KMS-11 (cell line): ENCODE data around the gene LPAR1.

Experiments
- H2AFZ ChIP-seq: fragments of 200-600 bp; sonication (generic); 2 replicates; pipeline ENCODE4 v1.6.1; 2016; ENCODE audit warnings: antibody characterized with exemption, mixed run types, low read depth
- H3K27ac ChIP-seq: fragments of 200-600 bp; sonication (generic); 2 replicates; pipeline ENCODE4 v1.6.1; 2016; ENCODE audit warnings: mild to moderate bottlenecking, mixed run types
- H3K27me3 ChIP-seq: fragments of 200-600 bp; sonication (generic); 2 replicates; pipeline ENCODE4 v1.6.1; 2017; ENCODE audit warnings: mild to moderate bottlenecking, low read depth, mixed run types, moderate library complexity; ENCODE audit not compliant: insufficient read depth
- H3K36me3 ChIP-seq: fragments of 200-600 bp; sonication (generic); 2 replicates; pipeline ENCODE4 v1.6.1; 2017; ENCODE audit warnings: mild to moderate bottlenecking, mixed run types; ENCODE audit not compliant: insufficient read depth
- H3K4me1 ChIP-seq: fragments of 200-600 bp; sonication (generic); 2 replicates; pipeline ENCODE4 v1.6.1; 2016; ENCODE audit warnings: mild to moderate bottlenecking, low read depth, mixed run types; ENCODE audit not compliant: poor library complexity, severe bottlenecking
- H3K4me2 ChIP-seq: fragments of 200-600 bp; sonication (generic); 2 replicates; pipeline ENCODE4 v1.7.0; 2016; ENCODE audit warnings: mild to moderate bottlenecking, mixed run types
- H3K4me3 ChIP-seq: fragments of 200-600 bp; sonication (generic); IDR thresholded peaks from 2 replicates; pipeline ENCODE4 v1.6.1; 2017; ENCODE audit warnings: low read depth, low read length, mixed read lengths; ENCODE audit not compliant: insufficient read depth
- H3K79me2 ChIP-seq: fragments of 200-600 bp; sonication (generic); 2 replicates; pipeline ENCODE4 v1.6.1; 2016; ENCODE audit warnings: low read depth, mixed run types; ENCODE audit not compliant: insufficient read depth
- H3K9ac ChIP-seq: fragments of 200-600 bp; sonication (generic); 2 replicates; pipeline ENCODE4 v1.6.1; 2016; ENCODE audit warnings: mild to moderate bottlenecking, mixed run types
- H4K20me1 ChIP-seq: fragments of 200-600 bp; sonication (generic); 2 replicates; pipeline ENCODE4 v1.6.1; 2016; ENCODE audit warnings: mild to moderate bottlenecking, mixed run types; ENCODE audit not compliant: insufficient read depth
- CTCF ChIP-seq: fragments of 200-600 bp; sonication (generic); conservative IDR thresholded peaks from 2 replicates; pipeline ENCODE4 v1.6.1; 2017; ENCODE audit warnings: low read depth, mild to moderate bottlenecking, antibody characterized with exemption, low read length, moderate library complexity, mixed read lengths

LPAR1 gene

DNA sequence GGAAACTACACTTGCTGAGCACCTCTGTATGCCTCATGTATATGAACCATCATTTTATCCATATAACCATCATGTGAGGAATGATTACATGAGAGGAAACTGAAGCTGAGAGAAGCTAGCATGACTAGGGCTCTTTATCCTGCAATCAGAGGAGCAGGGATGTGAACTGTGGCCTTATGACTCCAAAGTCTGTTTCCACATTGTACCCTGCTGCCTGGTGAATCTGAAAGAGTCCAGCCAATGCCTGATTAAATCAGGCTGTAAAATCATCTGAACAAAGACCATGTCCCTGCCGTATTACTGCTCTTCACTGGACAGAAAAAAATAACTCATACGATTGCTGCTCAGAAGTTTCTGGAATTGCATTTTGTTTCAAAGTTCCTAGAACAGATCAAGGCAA is 67.0 kb downstream of the LPAR1 start:
- no peak overlapping the region for H2AFZ ChIP-seq
- no peak overlapping the region for H3K4me3 ChIP-seq
- H3K27ac ChIP-seq = no peak overlapping the region
- no peak overlapping the region for H3K4me2 ChIP-seq
- no peak overlapping the region for H3K9ac ChIP-seq
- no peaks in the 10 kb centered on the region for H3K36me3 ChIP-seq
- H3K27me3 ChIP-seq = no peaks in the 10 kb centered on the region
- H3K4me1 ChIP-seq = no peaks in the 10 kb centered on the region
- no peak for TF ChIP-seq CTCF
- no peaks in the 10 kb centered on the region for H4K20me1 ChIP-seq
- H3K79me2 ChIP-seq = no peaks in the 10 kb centered on the region

DNA sequence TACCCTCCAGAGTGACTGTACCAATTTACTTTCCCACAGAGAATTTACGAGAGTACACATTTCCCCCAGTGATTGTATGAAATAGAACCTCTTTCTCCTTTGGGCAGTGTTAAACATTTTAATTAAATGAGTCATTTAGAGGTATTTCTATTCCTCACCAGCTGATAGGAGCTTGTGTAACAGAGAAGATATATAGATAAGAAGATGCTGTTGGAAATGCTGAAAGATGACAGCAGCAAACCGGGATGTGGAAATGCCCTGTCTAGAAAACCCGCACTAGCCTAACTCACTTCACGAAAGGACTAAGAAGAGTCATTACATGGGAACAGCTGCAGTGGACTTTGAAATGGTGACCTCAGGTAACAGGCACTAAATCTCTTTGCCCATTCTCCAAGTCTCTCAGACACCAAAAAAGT is 68.3 kb downstream of the LPAR1 start:
- Histone ChIP-seq H3K4me1 (no peaks in the 10 kb centered on the region), H3K9ac (no peak overlapping the region), H3K4me3 (no peak overlapping the region), H4K20me1 (no peaks in the 10 kb centered on the region), H3K36me3 (no peaks in the 10 kb centered on the region), H2AFZ (no peak overlapping the region), H3K27ac (no peak overlapping the region), H3K79me2 (no peaks in the 10 kb centered on the region), H3K4me2 (no peak overlapping the region), H3K27me3 (no peaks in the 10 kb centered on the region)
- TF ChIP-seq CTCF = no peak

- H3K4me1 ChIP-seq = no peaks in the 10 kb centered on the region
- no peak overlapping the region for H3K27ac ChIP-seq
- no peak overlapping the region for H3K9ac ChIP-seq
- H3K4me3 ChIP-seq = no peak overlapping the region
- no peaks in the 10 kb centered on the region for H3K36me3 ChIP-seq
- no peak for TF ChIP-seq CTCF
- H2AFZ ChIP-seq = no peak overlapping the region
- no peaks in the 10 kb centered on the region for H4K20me1 ChIP-seq
- H3K79me2 ChIP-seq = no peaks in the 10 kb centered on the region
- no peak overlapping the region for H3K4me2 ChIP-seq
- no peaks in the 10 kb centered on the region for H3K27me3 ChIP-seq
Measured at GRCh38 chr9:110968096-110968495, 70.2 kb downstream of the LPAR1 start.

GRCh38 chr9:110967196-110967595 is 71.1 kb downstream of the LPAR1 start:
- H3K4me1 ChIP-seq = no peaks in the 10 kb centered on the region
- H3K36me3 ChIP-seq = no peaks in the 10 kb centered on the region
- no peaks in the 10 kb centered on the region for H4K20me1 ChIP-seq
- no peak overlapping the region for H3K9ac ChIP-seq
- TF ChIP-seq CTCF = no peak
- H3K27me3 ChIP-seq = no peaks in the 10 kb centered on the region
- H2AFZ ChIP-seq = no peak overlapping the region
- H3K79me2 ChIP-seq = no peaks in the 10 kb centered on the region
- no peak overlapping the region for H3K27ac ChIP-seq
- H3K4me3 ChIP-seq = no peak overlapping the region
- no peak overlapping the region for H3K4me2 ChIP-seq

GRCh38 chr9:110960288-110960687 is 78.0 kb downstream of the LPAR1 start:
- H3K27me3 ChIP-seq = no peaks in the 10 kb centered on the region
- no peaks in the 10 kb centered on the region for H3K36me3 ChIP-seq
- H3K4me1 ChIP-seq = peaks cover under 1% of the 10 kb centered on the region
- no peak overlapping the region for H3K9ac ChIP-seq
- H4K20me1 ChIP-seq = no peaks in the 10 kb centered on the region
- no peak overlapping the region for H3K27ac ChIP-seq
- H3K4me3 ChIP-seq = no peak overlapping the region
- no peak overlapping the region for H3K4me2 ChIP-seq
- no peaks in the 10 kb centered on the region for H3K79me2 ChIP-seq
- H2AFZ ChIP-seq = no peak overlapping the region
- no peak for TF ChIP-seq CTCF
